Esophagus (tissue), 2 donors: ENCODE measurements around the gene ERBB2. TPM values are rescaled to one million over a fixed set of nuclear protein-coding genes. Genes with fewer than 3 reads are reported as not detected.
"Not testable (repeated sequence)": the region's sequence is repeated elsewhere in the genome, so short reads cannot be mapped to it uniquely, and the experiment has no call there.

ENCODE experiments used
- H3K27ac ChIP-seq, 2 donors: one replicate each; pipeline ENCODE4 v1.5.1; 2013; ENCODE audit warnings: low read depth in 2 of 2, mild to moderate bottlenecking in 2 of 2, inconsistent platforms in 1 of 2, low read length in 1 of 2, moderate library complexity in 1 of 2
- H3K27me3 ChIP-seq, 2 donors: one replicate each; pipeline ENCODE4 v1.6.1; 2013; ENCODE audit warnings: low read length in 2 of 2, control low read depth in 1 of 2, mild to moderate bottlenecking in 1 of 2; ENCODE audit not compliant: insufficient read depth in 2 of 2, control insufficient read depth in 1 of 2
- H3K36me3 ChIP-seq, 2 donors: one replicate each; pipeline ENCODE4 v1.6.1; 2013; ENCODE audit warnings: low read length in 1 of 2; ENCODE audit not compliant: control insufficient read depth in 2 of 2, insufficient read depth in 2 of 2
- H3K4me1 ChIP-seq, 2 donors: one replicate each; pipeline ENCODE4 v1.6.1; 2013; ENCODE audit warnings: low read length in 1 of 2; ENCODE audit not compliant: control insufficient read depth in 2 of 2, insufficient read depth in 2 of 2
- H3K4me3 ChIP-seq, 2 donors: one replicate each; pipeline ENCODE4 v1.5.1; 2013; ENCODE audit warnings: low read length in 2 of 2, mild to moderate bottlenecking in 2 of 2, low read depth in 1 of 2, moderate library complexity in 1 of 2
- H3K9me3 ChIP-seq, 2 donors: one replicate each; pipeline ENCODE4 v1.6.1; 2013; ENCODE audit warnings: mild to moderate bottlenecking in 2 of 2, low read depth in 1 of 2, low read length in 1 of 2, moderate library complexity in 1 of 2; ENCODE audit not compliant: control insufficient read depth in 2 of 2, insufficient read depth in 1 of 2
- WGBS, 2 donors: extraction: QIAGEN DNeasy Blood & Tissue Kit; methylation state at CpG; one replicate each; pipeline ENCODE4 v1.1.7; 2013; 5-methylcytosine and 5-hydroxymethylcytosine counted together
- polyA plus RNA-seq, 2 donors: library from polyadenylated mRNA; stranded (reverse); fragments of 200-250 nt; gene quantifications; one replicate each; pipeline ENCODE4 v1.2.3, GENCODE V29; 2013
- donor health status: healthy with polysubstance abuse.
- donor health status: Bipolar disorder and iron deficiency.

ERBB2 gene
- polyA plus RNA-seq, 2 donors: 68.4 to 98.1 TPM

DNA sequence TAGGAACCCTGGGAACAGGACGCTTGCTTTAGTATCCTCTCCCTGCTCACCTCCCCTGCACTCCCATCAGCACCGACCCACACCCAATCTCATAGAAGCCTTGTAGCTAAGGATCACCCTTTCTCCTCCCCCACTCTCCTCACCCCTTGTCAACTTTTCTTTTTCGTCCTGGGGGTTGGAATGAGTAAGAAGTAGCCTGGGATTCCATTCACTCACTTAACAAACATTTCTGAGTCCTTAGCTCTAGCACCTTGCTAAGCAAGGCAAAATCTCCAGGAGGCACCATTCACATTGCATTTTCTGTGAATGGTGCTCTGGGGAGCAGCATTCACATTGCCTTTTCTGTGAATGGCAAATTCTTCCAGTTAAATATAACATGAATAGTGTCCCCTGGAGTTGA lies 10.9 kb upstream of the ERBB2 start:
- H3K27ac ChIP-seq: peak overlapping the region; percentile 90 to 98
- no peak overlapping the region for H3K4me3 ChIP-seq
- peaks cover 0 to 9% of the 10 kb centered on the region in 2 donors for H3K4me1 ChIP-seq
- H3K36me3 ChIP-seq: peaks cover 4 to 6% of the 10 kb centered on the region in 2 donors
- no peaks in the 10 kb centered on the region for H3K9me3 ChIP-seq
- 48 to 55% methylated on average over 3 of the region's 3 CpGs for WGBS, 2 donors
- no peaks in the 10 kb centered on the region for H3K27me3 ChIP-seq

DNA sequence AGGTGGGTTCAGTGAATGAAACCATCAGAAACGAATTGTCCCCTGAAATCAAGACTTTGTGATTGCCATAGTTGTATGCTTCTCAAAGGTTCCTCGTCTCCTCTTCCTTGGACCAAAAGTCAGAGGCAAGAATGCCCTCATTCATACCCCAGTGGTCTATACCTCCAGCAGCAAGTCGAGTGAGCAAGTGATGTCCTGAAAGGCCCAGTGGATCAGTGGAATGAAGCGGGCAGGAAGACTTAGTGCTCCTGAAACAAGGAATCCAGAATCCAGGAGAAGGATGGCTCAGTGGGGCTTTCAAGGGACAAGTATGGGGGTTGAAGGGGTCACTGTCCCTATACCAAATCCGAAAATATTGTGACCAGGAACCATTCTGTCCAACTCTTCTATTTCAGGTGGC lies 5.3 kb upstream of the ERBB2 start:
- 88 to 89% methylated on average over 5 of the region's 5 CpGs for WGBS, 2 donors
- H3K27ac ChIP-seq: no peak overlapping the region
- no peaks in the 10 kb centered on the region for H3K4me1 ChIP-seq
- no peaks in the 10 kb centered on the region for H3K9me3 ChIP-seq
- no peak overlapping the region for H3K4me3 ChIP-seq
- H3K27me3 ChIP-seq: no peaks in the 10 kb centered on the region
- H3K36me3 ChIP-seq: no peaks in the 10 kb centered on the region

DNA sequence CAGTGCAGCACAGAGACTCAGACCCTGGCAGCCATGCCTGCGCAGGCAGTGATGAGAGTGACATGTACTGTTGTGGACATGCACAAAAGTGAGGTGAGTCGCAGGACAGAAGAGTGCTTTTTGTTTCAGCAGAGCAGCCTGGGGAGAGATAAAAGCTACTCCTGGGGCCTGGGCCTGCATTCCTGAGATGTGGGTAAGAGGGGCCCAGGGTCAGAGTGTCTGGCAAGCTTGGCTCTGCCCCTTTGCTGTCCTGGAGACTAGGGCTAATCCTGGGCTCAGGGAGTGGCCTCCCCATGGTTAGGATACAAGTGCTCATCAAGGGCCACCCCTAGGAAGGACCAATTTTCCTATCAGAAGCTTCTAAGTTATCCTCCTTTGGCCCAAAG lies 4.8 kb upstream of the ERBB2 start:
- Histone ChIP-seq H3K27ac (no peak overlapping the region), H3K36me3 (no peaks in the 10 kb centered on the region), H3K4me3 (no peak overlapping the region), H3K27me3 (no peaks in the 10 kb centered on the region), H3K4me1 (no peaks in the 10 kb centered on the region), H3K9me3 (no peaks in the 10 kb centered on the region)
- 91% methylated on average over 2 of the region's 2 CpGs for WGBS, 2 donors

DNA sequence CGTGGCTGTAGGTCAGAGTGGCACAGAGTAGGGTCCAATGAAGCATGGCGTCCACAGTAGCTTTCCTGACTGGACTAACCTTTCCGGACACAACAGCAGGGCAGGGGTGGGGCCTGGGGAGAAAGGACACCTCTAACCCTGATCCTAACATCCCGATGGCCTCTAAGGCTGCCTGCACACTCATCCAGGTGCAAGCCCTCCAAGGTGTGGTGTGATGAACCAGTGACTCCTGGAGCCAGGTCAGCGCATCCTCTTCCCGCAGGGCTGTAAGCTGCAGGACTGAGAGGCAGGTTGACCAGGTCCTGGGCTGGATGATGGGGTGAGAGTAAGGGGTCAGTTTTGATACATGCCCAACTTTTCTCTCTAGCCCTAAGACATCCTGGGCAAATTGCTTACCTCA lies 3.1 kb upstream of the ERBB2 start:
- Histone ChIP-seq H3K36me3 (no peaks in the 10 kb centered on the region), H3K4me1 (peaks cover 0 to 5% of the 10 kb centered on the region in 2 donors), H3K4me3 (no peak overlapping the region), H3K27me3 (no peaks in the 10 kb centered on the region), H3K9me3 (no peaks in the 10 kb centered on the region), H3K27ac (no peak overlapping the region)
- WGBS, 2 donors: 83 to 89% methylated on average over 6 of the region's 6 CpGs

DNA sequence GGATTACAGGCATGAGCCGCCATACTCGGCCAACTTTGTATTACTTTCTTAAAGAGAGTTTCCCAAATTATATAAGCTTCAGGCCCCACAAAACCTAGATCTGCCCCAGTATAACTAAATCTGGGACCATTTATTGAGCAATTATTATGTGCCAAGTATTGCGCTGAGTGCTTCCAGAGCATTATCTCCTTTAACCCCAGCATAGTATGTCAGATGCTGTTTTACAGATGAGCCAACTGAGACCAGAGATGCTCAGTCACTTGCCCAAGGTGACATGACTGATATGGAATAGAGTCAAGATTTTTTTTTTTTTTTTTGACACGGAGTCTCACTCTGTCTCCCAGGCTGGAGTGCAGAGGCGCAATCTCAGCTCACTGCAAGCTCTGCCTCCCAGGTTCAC lies 1.9 kb upstream of the ERBB2 start:
- Histone ChIP-seq H3K27ac (no peak overlapping the region), H3K4me1 (peaks cover 0 to 8% of the 10 kb centered on the region in 2 donors)

DNA sequence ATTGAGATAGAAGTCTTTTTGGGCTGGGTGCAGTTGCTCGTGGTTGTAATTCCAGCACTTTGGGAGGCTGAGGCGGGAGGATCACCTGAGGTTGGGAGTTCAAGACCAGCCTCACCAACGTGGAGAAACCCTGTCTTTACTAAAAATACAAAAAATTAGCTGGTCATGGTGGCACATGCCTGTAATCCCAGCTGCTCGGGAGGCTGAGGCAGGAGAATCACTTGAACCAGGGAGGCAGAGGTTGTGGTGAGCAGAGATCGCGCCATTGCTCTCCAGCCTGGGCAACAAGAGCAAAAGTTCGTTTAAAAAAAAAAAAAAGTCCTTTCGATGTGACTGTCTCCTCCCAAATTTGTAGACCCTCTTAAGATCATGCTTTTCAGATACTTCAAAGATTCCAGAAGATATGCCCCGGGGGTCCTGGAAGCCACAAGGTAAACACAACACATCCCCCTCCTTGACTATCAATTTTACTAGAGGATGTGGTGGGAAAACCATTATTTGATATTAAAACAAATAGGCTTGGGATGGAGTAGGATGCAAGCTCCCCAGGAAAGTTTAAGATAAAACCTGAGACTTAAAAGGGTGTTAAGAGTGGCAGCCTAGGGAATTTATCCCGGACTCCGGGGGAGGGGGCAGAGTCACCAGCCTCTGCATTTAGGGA lies 577 bp upstream of the ERBB2 start:
- H3K36me3 ChIP-seq, H3K27me3 ChIP-seq, H3K9me3 ChIP-seq: not testable (repeated sequence)
- 37 to 43% methylated on average over 11 of the region's 11 CpGs for WGBS, 2 donors
- Histone ChIP-seq H3K4me1 (peaks cover 0 to 11% of the 10 kb centered on the region in 2 donors), H3K27ac (peak overlapping the region; percentile 92 to 94), H3K4me3 (peak overlapping the region; percentile 78 to 81)

More for the DNA sequence above, 1.9 kb upstream of the ERBB2 start:
- WGBS, 2 donors: 89 to 94% methylated on average over 5 of the region's 5 CpGs
- Histone ChIP-seq H3K9me3 (no peaks in the 10 kb centered on the region), H3K4me3 (no peak overlapping the region), H3K27me3 (no peaks in the 10 kb centered on the region), H3K36me3 (no peaks in the 10 kb centered on the region)

DNA sequence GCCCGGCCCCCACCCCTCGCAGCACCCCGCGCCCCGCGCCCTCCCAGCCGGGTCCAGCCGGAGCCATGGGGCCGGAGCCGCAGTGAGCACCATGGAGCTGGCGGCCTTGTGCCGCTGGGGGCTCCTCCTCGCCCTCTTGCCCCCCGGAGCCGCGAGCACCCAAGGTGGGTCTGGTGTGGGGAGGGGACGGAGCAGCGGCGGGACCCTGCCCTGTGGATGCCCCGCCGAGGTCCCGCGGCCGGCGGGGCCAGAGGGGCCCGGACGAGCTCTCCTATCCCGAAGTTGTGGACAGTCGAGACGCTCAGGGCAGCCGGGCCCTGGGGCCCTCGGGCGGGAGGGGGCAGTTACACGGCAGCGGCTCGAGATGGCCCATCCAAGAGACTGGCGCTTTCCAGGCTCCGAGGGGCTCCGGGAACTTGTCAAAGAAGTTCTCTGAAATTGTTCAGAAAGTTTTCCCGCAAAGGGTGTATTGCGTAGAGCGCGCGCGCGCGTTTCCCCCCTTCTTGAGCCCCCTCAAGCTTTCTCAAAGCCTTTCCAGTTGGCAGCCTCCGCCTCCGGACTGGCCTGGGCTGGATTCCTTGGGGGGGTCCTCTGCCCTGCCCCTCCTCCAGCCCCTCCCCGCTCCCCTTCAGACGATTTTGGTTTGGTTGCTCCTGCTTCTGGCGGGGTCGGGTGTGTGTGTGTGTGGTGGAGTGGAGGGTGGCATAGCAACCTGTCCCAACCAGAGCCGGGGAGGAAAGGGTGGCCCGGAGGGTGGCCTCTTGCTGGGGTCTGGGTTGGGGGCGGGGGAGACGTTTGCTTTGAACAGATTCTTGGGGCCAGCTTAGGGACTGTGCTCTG lies 504 bp downstream of the ERBB2 start:
- H3K27me3 ChIP-seq: no peaks in the 10 kb centered on the region
- peak overlapping the region; percentile 78 to 81 for H3K4me3 ChIP-seq
- no peaks in the 10 kb centered on the region for H3K36me3 ChIP-seq
- peak overlapping the region; percentile 92 to 94 for H3K27ac ChIP-seq
- no peaks in the 10 kb centered on the region for H3K9me3 ChIP-seq
- peaks cover 0 to 19% of the 10 kb centered on the region in 2 donors for H3K4me1 ChIP-seq
- 2% methylated on average over 54 to 57 of the region's 57 CpGs for WGBS, 2 donors

DNA sequence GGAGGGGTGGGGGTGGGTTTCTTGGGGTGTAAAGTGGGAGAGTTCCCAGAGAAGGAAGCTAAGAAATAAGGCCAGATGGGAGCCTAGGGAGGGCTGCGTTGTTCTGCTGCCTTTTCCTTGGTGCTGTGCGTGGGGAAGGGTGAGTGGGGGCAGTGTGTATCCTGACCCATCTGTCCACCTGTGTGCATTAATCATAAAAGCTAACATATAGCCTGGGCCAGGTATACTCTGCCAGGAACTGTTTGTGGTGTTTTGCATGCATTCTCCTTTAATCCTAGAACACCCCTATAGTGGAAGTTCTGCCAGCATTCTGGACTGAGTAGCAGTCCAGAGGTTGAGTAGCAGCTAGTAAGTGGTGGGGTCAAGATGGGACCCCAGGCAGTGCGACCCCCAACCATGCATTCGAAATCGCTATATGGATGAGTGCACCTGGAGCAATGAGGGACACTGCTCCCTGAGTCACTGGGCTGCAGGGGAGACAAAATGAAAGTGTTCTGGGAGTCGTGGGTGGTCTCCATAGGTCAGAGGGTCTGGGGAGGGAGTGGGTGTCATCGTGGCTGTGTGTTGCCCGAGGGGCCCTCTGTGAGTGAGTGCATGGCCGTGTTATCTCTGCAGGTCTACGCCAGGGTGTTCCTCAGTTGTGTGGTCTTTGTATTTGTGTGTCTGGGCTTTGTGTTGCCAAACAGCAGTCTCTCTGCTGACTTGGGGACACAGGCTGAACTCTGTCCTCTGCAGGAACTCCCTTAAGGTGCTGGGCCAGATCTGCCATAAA lies 1.3 kb downstream of the ERBB2 start:
- H3K4me1 ChIP-seq: peaks cover 5 to 23% of the 10 kb centered on the region in 2 donors
- 16 to 22% methylated on average over 10 of the region's 10 CpGs for WGBS, 2 donors
- peak overlapping the region; percentile 92 to 94 for H3K27ac ChIP-seq
- peak overlapping the region; percentile 78 to 81 for H3K4me3 ChIP-seq
- H3K27me3 ChIP-seq: no peaks in the 10 kb centered on the region
- no peaks in the 10 kb centered on the region for H3K9me3 ChIP-seq
- H3K36me3 ChIP-seq: no peaks in the 10 kb centered on the region

DNA sequence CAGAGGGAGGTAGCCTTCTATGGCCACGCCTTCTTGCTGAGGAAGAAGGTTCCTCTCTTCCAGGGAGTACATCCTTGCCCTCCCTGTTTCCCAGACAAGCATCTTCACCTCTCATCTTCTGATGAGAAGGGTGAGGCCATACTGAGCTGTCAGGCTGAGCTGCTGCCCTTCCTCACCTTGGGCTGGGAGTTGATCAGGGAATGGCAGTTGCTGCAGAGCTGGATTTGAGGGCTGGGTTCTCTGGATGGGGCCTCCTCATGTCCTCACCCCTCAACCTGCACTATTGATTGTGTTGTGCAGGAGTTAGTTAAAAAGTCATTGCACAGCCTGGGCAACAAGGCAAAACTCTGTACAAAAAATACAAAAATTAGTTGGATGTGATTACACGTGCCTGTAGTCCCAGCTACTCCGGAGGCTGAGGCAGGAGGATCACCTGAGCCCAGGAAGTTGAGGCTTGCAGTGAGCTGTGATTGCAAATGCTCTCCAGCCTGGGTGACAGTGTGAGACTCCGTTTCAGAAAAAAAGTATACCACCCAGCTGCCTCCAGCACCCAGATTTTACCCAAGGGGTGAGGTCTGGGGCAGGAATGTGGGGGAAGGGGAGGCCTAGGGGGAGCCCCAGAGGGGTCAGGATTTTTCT lies 2.0 kb downstream of the ERBB2 start:
- Histone ChIP-seq H3K4me3 (peak overlapping the region; percentile 78 to 81), H3K27me3 (no peaks in the 10 kb centered on the region), H3K27ac (peak overlapping the region in 1 of 2 donors; percentile 92), H3K9me3 (no peaks in the 10 kb centered on the region), H3K4me1 (peaks cover 7 to 30% of the 10 kb centered on the region in 2 donors), H3K36me3 (no peaks in the 10 kb centered on the region)
- WGBS, 2 donors: 62% methylated on average over 4 of the region's 4 CpGs
